Right atrium auricular region (tissue), 2 donors: ENCODE measurements around the gene CMTM4. TPM values are rescaled to one million over a fixed set of nuclear protein-coding genes. Genes with fewer than 3 reads are reported as not detected.
"Not testable (repeated sequence)": the region's sequence is repeated elsewhere in the genome, so short reads cannot be mapped to it uniquely, and the experiment has no call there.

Experiments used
- DNase-seq: peaks from one replicate; pipeline ENCODE4 v3.0.0-alpha.2; 2019; ENCODE audit warnings: low spot score
- H3K27ac ChIP-seq, 2 donors: fragments of 200-600 bp; sonication (generic); 1 replicate in 1 of 2; 2 replicates in 1 of 2; pipeline ENCODE4 v1.5.1; 2016 to 2019
- H3K27me3 ChIP-seq, 2 donors: fragments of 200-600 bp; sonication (generic); one replicate each; pipeline versions ENCODE4 v1.5.1 to v1.6.0; 2017 to 2019
- H3K36me3 ChIP-seq: fragments of 200-600 bp; sonication (generic); one replicate; pipeline ENCODE4 v1.5.1; 2016
- H3K4me1 ChIP-seq, 2 donors: fragments of 200-600 bp; sonication (generic); one replicate each; pipeline versions ENCODE4 v1.5.1 to v1.6.0; 2017 to 2019
- H3K4me3 ChIP-seq, 2 donors: fragments of 200-600 bp; sonication (generic); 1 replicate in 1 of 2; 2 replicates in 1 of 2; pipeline ENCODE4 v1.5.1; 2017 to 2019; ENCODE audit warnings: mild to moderate bottlenecking in 1 of 2, moderate library complexity in 1 of 2
- H3K9me3 ChIP-seq, 2 donors: fragments of 200-600 bp; sonication (generic); one replicate each; pipeline ENCODE4 v1.5.1; 2019
- total RNA-seq, 2 donors: library from RNA; depleted of rRNA; stranded (reverse); fragments of >200 nt; gene quantifications; one replicate each; pipeline ENCODE4 v1.1.0, GENCODE V29; 2016
- TF ChIP-seq, protein P1 (sequence below), 2 donors: fragments of 200-600 bp; sonication (generic); IDR thresholded peaks; one replicate each; pipeline ENCODE4 v1.5.1; 2019; ENCODE audit warnings: antibody characterized with exemption in 2 of 2

Gene CMTM4
- total RNA-seq, 2 donors from 2014 or later, result 7.5 to 15.2 TPM

DNA sequence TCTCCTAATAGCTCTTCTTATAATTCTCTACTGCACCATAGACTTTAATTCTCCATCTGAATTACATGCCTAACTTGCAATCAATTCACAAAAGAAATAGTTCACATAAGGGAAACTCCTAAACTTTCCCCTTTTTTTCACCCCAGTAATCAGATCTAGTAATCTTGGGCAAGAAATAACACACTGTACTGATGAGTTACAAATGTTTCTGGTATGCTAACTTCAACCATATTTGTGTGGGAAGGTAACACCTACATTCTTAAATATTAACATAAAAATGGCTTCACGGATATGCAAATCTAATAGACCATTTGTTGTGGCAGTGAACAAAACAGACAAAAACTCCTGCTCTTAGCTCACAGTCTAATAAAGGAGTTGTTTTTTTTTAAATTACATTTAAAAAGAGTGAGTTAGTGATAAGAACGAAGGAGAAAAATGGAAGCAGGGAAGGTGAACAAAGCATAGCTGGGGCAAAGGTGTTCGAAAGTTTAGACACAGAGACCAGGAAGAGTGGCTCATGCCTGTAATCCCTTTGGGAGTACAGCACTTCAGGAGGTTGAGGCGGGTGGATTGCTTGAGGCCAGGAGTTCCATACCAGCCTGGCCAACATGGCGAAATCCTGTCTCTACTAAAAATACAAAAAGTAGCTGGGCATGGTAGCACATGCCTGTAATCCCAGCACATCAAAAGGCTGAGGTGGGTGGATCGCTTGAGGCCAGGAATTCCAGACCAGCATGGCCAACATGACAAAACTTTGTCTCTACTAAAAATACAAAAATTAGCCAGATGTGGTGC lies 57.3 kb downstream of the CMTM4 start:
- no peak for DNase-seq
- no peak overlapping the region for H3K27ac ChIP-seq
- no peaks in the 10 kb centered on the region for H3K4me1 ChIP-seq
- H3K36me3 ChIP-seq, result no peaks in the 10 kb centered on the region
- TF ChIP-seq, protein P1, sequence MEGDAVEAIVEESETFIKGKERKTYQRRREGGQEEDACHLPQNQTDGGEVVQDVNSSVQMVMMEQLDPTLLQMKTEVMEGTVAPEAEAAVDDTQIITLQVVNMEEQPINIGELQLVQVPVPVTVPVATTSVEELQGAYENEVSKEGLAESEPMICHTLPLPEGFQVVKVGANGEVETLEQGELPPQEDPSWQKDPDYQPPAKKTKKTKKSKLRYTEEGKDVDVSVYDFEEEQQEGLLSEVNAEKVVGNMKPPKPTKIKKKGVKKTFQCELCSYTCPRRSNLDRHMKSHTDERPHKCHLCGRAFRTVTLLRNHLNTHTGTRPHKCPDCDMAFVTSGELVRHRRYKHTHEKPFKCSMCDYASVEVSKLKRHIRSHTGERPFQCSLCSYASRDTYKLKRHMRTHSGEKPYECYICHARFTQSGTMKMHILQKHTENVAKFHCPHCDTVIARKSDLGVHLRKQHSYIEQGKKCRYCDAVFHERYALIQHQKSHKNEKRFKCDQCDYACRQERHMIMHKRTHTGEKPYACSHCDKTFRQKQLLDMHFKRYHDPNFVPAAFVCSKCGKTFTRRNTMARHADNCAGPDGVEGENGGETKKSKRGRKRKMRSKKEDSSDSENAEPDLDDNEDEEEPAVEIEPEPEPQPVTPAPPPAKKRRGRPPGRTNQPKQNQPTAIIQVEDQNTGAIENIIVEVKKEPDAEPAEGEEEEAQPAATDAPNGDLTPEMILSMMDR (IDR thresholded peaks at IDR 0.05), result no peak
- H3K4me3 ChIP-seq, result no peak overlapping the region
- no peaks in the 10 kb centered on the region for H3K27me3 ChIP-seq
- no peaks in the 10 kb centered on the region for H3K9me3 ChIP-seq

DNA sequence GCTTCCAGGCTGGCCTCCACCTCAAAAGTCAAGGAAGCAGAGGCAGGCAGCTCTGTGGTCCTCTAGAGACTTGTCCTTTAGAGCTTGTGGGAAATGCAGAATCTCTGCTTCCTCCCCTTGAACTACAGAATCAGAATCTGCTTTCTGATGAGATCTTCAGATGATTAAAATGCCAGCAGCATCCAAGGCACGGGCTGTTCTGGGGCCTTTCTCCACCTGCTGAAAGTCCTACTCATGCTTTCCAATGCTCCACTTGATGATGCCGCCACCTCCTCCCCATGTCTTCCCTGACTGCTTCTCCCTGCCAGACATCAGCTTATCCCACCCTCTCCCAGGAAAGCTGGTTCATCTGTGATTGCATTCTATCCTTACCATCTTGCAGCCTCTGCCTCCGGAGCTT lies 58.7 kb downstream of the CMTM4 start:
- Histone ChIP-seq H3K36me3 (no peaks in the 10 kb centered on the region), H3K4me3 (no peak overlapping the region), H3K4me1 (no peaks in the 10 kb centered on the region), H3K27ac (no peak overlapping the region), H3K9me3 (no peaks in the 10 kb centered on the region), H3K27me3 (no peaks in the 10 kb centered on the region)
- TF ChIP-seq, protein P1 (IDR thresholded peaks at IDR 0.05), result no peak
- DNase-seq, result no peak

DNA sequence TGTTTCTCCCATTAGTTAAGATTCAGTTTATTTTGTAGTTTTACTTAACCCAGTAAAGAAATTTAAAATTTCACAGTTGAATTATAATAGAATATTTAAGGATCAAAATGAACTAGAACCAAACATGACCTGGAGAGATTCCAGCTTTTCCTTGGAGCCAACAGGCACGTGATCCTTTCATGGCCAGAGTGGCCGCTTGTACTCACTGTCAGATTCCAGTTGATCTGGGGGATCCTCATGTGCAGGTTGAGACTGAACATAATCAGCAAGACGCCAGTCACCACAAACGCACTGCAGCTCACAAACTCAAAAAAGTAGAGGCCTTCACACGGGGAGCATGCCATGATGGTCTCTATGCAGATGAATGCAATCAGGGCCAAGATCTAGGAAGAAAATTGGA lies 60.3 kb downstream of the CMTM4 start:
- Histone ChIP-seq H3K27ac (no peak overlapping the region), H3K36me3 (no peaks in the 10 kb centered on the region), H3K4me3 (no peak overlapping the region), H3K4me1 (no peaks in the 10 kb centered on the region), H3K9me3 (no peaks in the 10 kb centered on the region), H3K27me3 (no peaks in the 10 kb centered on the region)
- DNase-seq, result no peak
- TF ChIP-seq, protein P1 (IDR thresholded peaks at IDR 0.05), result no peak

DNA sequence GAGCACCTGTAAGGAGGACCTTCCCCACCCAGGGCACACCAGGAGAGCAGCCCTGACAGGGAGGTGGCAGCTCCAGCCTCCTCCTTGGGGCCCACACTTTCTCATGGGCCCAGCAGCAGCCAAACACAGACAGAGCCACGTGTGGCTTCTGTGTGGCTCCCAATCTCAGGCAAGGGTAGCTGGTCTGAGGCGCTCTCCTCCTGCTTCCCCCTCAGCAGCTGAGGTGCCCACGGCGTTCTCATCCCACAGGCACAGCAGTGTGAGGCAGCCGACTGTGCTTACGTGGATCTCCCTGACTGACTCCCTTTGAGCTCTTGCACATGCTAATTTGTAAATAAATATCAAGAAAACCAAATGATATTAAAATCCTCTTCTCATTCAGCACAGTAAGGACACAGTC lies 61.1 kb downstream of the CMTM4 start:
- H3K27me3 ChIP-seq, result no peaks in the 10 kb centered on the region
- no peak for DNase-seq
- no peaks in the 10 kb centered on the region for H3K4me1 ChIP-seq
- no peak overlapping the region for H3K27ac ChIP-seq
- H3K4me3 ChIP-seq, result no peak overlapping the region
- TF ChIP-seq, protein P1 (IDR thresholded peaks at IDR 0.05), result no peak
- H3K9me3 ChIP-seq, result no peaks in the 10 kb centered on the region
- no peaks in the 10 kb centered on the region for H3K36me3 ChIP-seq

DNA sequence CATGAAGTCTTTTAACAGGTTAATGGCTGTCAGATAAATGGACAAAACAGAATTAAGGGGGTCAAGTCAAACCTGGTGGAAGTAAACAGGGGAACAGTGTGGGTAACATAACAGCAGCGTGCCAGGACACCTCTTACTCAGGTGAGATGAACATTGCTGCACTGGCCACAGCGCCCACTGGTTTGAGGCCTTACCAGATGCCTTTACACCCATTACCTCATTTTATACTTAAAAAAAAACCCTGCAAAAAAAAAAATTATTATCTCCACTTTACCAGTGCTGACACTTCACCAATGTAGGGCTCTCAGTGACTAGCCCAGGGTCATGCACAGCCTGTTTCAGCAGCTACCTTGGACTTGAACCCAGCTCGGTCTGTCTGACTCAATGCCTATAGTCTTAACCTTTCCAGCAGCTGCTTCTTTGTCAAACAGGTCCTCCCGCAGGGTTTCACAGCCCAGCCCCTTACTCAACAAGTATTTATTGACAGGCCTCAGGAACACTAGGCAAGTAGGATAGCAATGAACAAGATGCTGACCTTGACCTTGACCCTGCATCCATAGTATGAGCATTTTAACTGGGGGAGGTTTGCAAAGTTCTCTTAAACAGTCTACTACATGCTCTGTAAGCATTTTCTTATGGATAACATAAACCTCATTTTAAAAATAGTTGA lies 61.9 kb downstream of the CMTM4 start:
- Histone ChIP-seq H3K4me1 (no peaks in the 10 kb centered on the region), H3K27ac (no peak overlapping the region), H3K36me3 (no peaks in the 10 kb centered on the region), H3K27me3 (no peaks in the 10 kb centered on the region), H3K4me3 (no peak overlapping the region), H3K9me3 (no peaks in the 10 kb centered on the region)
- TF ChIP-seq, protein P1 (IDR thresholded peaks at IDR 0.05), result no peak
- DNase-seq, result no peak

DNA sequence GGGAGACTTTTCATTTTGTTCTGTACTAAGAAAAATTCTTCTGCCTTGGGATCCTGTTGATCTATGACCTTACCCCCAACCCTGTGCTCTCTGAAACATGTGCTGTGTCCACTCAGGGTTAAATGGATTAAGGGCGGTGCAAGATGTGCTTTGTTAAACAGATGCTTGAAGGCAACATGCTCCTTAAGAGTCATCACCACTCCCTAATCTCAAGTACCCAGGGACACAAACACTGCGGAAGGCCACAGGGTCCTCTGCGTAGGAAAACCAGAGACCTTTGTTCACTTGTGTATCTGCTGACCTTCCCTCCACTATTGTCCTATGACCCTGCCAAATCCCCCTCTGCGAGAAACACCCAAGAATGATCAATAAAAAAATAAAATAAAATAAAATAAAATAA lies 65.0 kb downstream of the CMTM4 start:
- H3K27ac ChIP-seq, H3K36me3 ChIP-seq, H3K27me3 ChIP-seq, H3K4me3 ChIP-seq, DNase-seq, H3K9me3 ChIP-seq, H3K4me1 ChIP-seq: not testable (repeated sequence)

DNA sequence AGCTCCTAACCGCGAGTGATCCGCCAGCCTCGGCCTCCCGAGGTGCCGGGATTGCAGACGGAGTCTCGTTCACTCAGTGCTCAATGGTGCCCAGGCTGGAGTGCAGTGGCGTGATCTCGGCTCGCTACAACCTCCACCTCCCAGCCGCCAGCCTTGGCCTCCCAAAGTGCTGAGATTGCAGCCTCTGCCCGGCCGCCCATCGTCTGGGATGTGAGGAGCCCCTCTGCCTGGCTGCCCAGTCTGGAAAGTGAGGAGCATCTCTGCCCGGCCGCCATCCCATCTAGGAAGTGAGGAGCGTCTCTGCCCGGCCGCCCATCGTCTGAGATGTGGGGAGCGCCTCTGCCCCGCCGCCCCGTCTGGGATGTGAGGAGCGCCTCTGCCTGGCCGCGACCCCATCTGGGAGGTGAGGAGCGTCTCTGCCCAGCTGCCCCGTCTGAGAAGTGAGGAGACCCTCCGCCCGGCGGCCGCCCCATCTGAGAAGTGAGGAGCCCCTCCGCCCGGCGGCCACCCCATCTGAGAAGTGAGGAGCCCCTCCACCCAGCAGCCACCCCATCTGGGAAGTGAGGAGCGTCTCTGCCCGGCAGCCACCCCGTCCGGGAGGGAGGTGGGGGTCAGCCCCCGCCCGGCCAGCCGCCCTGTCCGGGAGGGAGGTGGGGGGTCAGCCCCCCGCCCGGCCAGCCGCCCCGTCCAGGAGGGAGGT lies 65.8 kb downstream of the CMTM4 start:
- H3K4me1 ChIP-seq, H3K27ac ChIP-seq, H3K4me3 ChIP-seq, DNase-seq, H3K27me3 ChIP-seq, H3K9me3 ChIP-seq, H3K36me3 ChIP-seq: not testable (repeated sequence)
